C4-2B (cell line): Measurements from ENCODE around the gene GARIN5A.

Source experiments
- H3K27ac ChIP-seq: fragments of 450-650 bp; 2 replicates; pipeline ENCODE4 v1.5.1; 2017
- CTCF ChIP-seq: fragments of 450-650 bp; conservative IDR thresholded peaks from 2 replicates; pipeline ENCODE4 v1.5.1; 2017; ENCODE audit warnings: mild to moderate bottlenecking
- ZFX ChIP-seq: fragments of 450-650 bp; IDR thresholded peaks from 2 replicates; pipeline ENCODE4 v1.6.1; 2017

Gene GARIN5A

GRCh38 chr19:50512112-50512998 lies 35.7 kb upstream of the GARIN5A start:
- no peak overlapping the region; the same call in 1 of the 2 replicates for H3K27ac ChIP-seq
- TF ChIP-seq CTCF (no peak), ZFX (no peak)

- TF ChIP-seq ZFX (peak; percentile 42; the same call in 1 of the 2 replicates), CTCF (no peak)
- H3K27ac ChIP-seq: peak within 1 kb of the TSS; percentile 57
Measured at GRCh38 chr19:50511069-50511822, 34.6 kb upstream of the GARIN5A start, which contains the start of gene JOSD2. JOSD2 (minus strand) TSS chr19:50511191; CDS start chr19:50510431, 760 bp downstream.

- H3K27ac ChIP-seq: peak overlapping the region; percentile 57
- TF ChIP-seq CTCF: no peak
- no peak for TF ChIP-seq ZFX
Measured at GRCh38 chr19:50510700-50511068, 34.0 kb upstream of the GARIN5A start.

GRCh38 chr19:50510121-50510670 lies 33.5 kb upstream of the GARIN5A start:
- peak overlapping the region; percentile 57 for H3K27ac ChIP-seq
- no peak for TF ChIP-seq ZFX
- TF ChIP-seq CTCF: no peak

GRCh38 chr19:50509366-50509765 lies 32.7 kb upstream of the GARIN5A start:
- no peak overlapping the region for H3K27ac ChIP-seq
- TF ChIP-seq ZFX (no peak), CTCF (no peak)

GRCh38 chr19:50508843-50509190 lies 32.2 kb upstream of the GARIN5A start:
- TF ChIP-seq ZFX (no peak), CTCF (no peak)
- H3K27ac ChIP-seq: no peak overlapping the region

- TF ChIP-seq CTCF (no peak), ZFX (no peak)
- H3K27ac ChIP-seq: no peak overlapping the region
Measured at GRCh38 chr19:50507376-50507775, 30.7 kb upstream of the GARIN5A start.
